ENCODE data around the gene PEX7. TPM values are rescaled to one million over a fixed set of nuclear protein-coding genes. Genes with fewer than 3 reads are reported as not detected.
A peak's percentile ranks its signal among the peaks of the same experiment; 100 is the strongest.

PEX7 gene
- polyA plus RNA-seq, 1 experiment: 5.6 TPM

- TF ChIP-seq CTCF (IDR thresholded peaks at IDR 0.05; ENCODE audit: insufficient read depth, low read depth, low read length): no peak
- no peak for DNase-seq (ENCODE audit: low read depth)
- ChIA-PET POLR2A (no interaction called here), CTCF (no interaction called here)
- H3K4me3 ChIP-seq (ENCODE audit: low read depth, low read length): no peak overlapping the region
- no peaks in the 10 kb centered on the region; the same call in 1 of the 2 replicates for H3K27me3 ChIP-seq (ENCODE audit: control insufficient read depth, insufficient read depth, low read length)
- no peaks in the 10 kb centered on the region for H3K36me3 ChIP-seq (ENCODE audit: control insufficient read depth, insufficient read depth, low read length)
Observed at GRCh38 chr6:136816656-136817055, 5.7 kb upstream of the PEX7 start.

- no peak for TF ChIP-seq CTCF (IDR thresholded peaks at IDR 0.05; ENCODE audit: insufficient read depth, low read depth, low read length)
- no peaks in the 10 kb centered on the region; the same call in 1 of the 2 replicates for H3K36me3 ChIP-seq (ENCODE audit: control insufficient read depth, insufficient read depth, low read length)
- POLR2A ChIA-PET: no interaction called here
- no peak overlapping the region for H3K4me3 ChIP-seq (ENCODE audit: low read depth, low read length)
- no peaks in the 10 kb centered on the region; the same call in 1 of the 2 replicates for H3K27me3 ChIP-seq (ENCODE audit: control insufficient read depth, insufficient read depth, low read length)
- no peak for DNase-seq (ENCODE audit: low read depth)
- CTCF ChIA-PET: no interaction called here
Observed at GRCh38 chr6:136820561-136820960, 1.8 kb upstream of the PEX7 start.

- no peaks in the 10 kb centered on the region; the same call in 1 of the 2 replicates for H3K36me3 ChIP-seq (ENCODE audit: control insufficient read depth, insufficient read depth, low read length)
- no peaks in the 10 kb centered on the region for H3K27me3 ChIP-seq (ENCODE audit: control insufficient read depth, insufficient read depth, low read length)
- ChIA-PET POLR2A (no interaction called here), CTCF (interaction anchor here (0.7 to 2.2 kb wide), 5 partner anchors 11 to 204 kb away, joined by 3 to 6 read pairs (median 3); no protein-coding TSS in a partner anchor)
- no peak for TF ChIP-seq CTCF (IDR thresholded peaks at IDR 0.05; ENCODE audit: insufficient read depth, low read depth, low read length)
- H3K4me3 ChIP-seq (ENCODE audit: low read depth, low read length): peak overlapping the region; percentile 48
- DNase-seq (ENCODE audit: low read depth): peak; percentile 4
Observed at GRCh38 chr6:136822046-136822375, 381 bp upstream of the PEX7 start.

GRCh38 chr6:136823128-136823660 lies 802 bp downstream of the PEX7 start:
- ChIA-PET CTCF (interaction anchor here (0.6 to 2.2 kb wide), 6 partner anchors 12 to 214 kb away, joined by 3 to 6 read pairs (median 4); partner anchors contain the start of gene MAP3K5), POLR2A (no interaction called here)
- Histone ChIP-seq H3K27me3 (ENCODE audit: control insufficient read depth, insufficient read depth, low read length) (no peaks in the 10 kb centered on the region), H3K36me3 (ENCODE audit: control insufficient read depth, insufficient read depth, low read length) (no peaks in the 10 kb centered on the region; the same call in 1 of the 2 replicates), H3K4me3 (ENCODE audit: low read depth, low read length) (peak overlapping the region; percentile 48)
- no peak for TF ChIP-seq CTCF (IDR thresholded peaks at IDR 0.05; ENCODE audit: insufficient read depth, low read depth, low read length)
- no peak for DNase-seq (ENCODE audit: low read depth)

GRCh38 chr6:136826216-136826615 lies 3.8 kb downstream of the PEX7 start:
- DNase-seq (ENCODE audit: low read depth): no peak
- Histone ChIP-seq H3K27me3 (ENCODE audit: control insufficient read depth, insufficient read depth, low read length) (no peaks in the 10 kb centered on the region), H3K36me3 (ENCODE audit: control insufficient read depth, insufficient read depth, low read length) (peaks cover 1% of the 10 kb centered on the region; the same call in 1 of the 2 replicates), H3K4me3 (ENCODE audit: low read depth, low read length) (no peak overlapping the region)
- CTCF ChIA-PET: interaction anchor here (1.3 kb wide), 1 partner anchor 276 kb away, joined by 3 read pairs; the partner anchor contains the start of gene MAP7
- POLR2A ChIA-PET: no interaction called here
- TF ChIP-seq CTCF (IDR thresholded peaks at IDR 0.05; ENCODE audit: insufficient read depth, low read depth, low read length): no peak
